ENCODE results near the gene FAM117B. TPM values are rescaled to one million over a fixed set of nuclear protein-coding genes. Genes with fewer than 3 reads are reported as not detected.
A peak's percentile ranks its signal among the peaks of the same experiment; 100 is the strongest.

Gene FAM117B
- total and polyA plus RNA-seq, 4 donors = 0.65 to 3.4 (median 2.4) TPM

GRCh38 chr2:202815548-202816360 is 181.0 kb downstream of the FAM117B start:
- H3K4me1 ChIP-seq (ENCODE audit: control insufficient read depth in 4 of 4, insufficient read depth in 4 of 4, low read length in 3 of 4) = no peaks in the 10 kb centered on the region
- H3K27ac ChIP-seq (ENCODE audit: low read depth in 1 of 2, low read length in 2 of 2) = no peak overlapping the region
- DNase-seq (ENCODE audit: low spot score) = no peak
- TF ChIP-seq FOXA2 (IDR thresholded peaks at IDR 0.05) (no peak), SP1 (IDR thresholded peaks at IDR 0.05) (peak; percentile 23)
- H3K4me3 ChIP-seq (ENCODE audit: low read depth in 1 of 3, low read length in 3 of 3) = no peak overlapping the region
- 67% methylated on average over 4 of the region's 4 CpGs for WGBS
- no peaks in the 10 kb centered on the region for H3K27me3 ChIP-seq (ENCODE audit: control insufficient read depth in 4 of 4, insufficient read depth in 4 of 4, low read length in 3 of 4)
- H3K9me3 ChIP-seq (ENCODE audit: control insufficient read depth in 4 of 4, low read length in 3 of 4) = no peaks in the 10 kb centered on the region
- no peaks in the 10 kb centered on the region for H3K36me3 ChIP-seq (ENCODE audit: control insufficient read depth in 4 of 4, insufficient read depth in 3 of 4, low read depth in 1 of 4, low read length in 3 of 4)
- H3K9ac ChIP-seq (ENCODE audit: low read depth in 1 of 2, low read length in 2 of 2) = no peak overlapping the region

GRCh38 chr2:202817771-202818170 is 183.0 kb downstream of the FAM117B start:
- no peak for DNase-seq (ENCODE audit: low spot score)
- no peaks in the 10 kb centered on the region for H3K27me3 ChIP-seq (ENCODE audit: control insufficient read depth in 4 of 4, insufficient read depth in 4 of 4, low read length in 3 of 4)
- H3K36me3 ChIP-seq (ENCODE audit: control insufficient read depth in 4 of 4, insufficient read depth in 3 of 4, low read depth in 1 of 4, low read length in 3 of 4) = no peaks in the 10 kb centered on the region
- H3K27ac ChIP-seq (ENCODE audit: low read depth in 1 of 2, low read length in 2 of 2) = no peak overlapping the region
- no peak for TF ChIP-seq MAX (IDR thresholded peaks at IDR 0.05)
- TF ChIP-seq SP1 (IDR thresholded peaks at IDR 0.05) = no peak
- TF ChIP-seq TAF1 (conservative IDR thresholded peaks at IDR 0.05) = no peak
- no peak for TF ChIP-seq HNF4A (conservative IDR thresholded peaks at IDR 0.05)
- no peak for TF ChIP-seq HNF4G (IDR thresholded peaks at IDR 0.05)
- no peak for TF ChIP-seq CTCF (IDR thresholded peaks at IDR 0.05; ENCODE audit: low read depth, low read length, missing input control)
- TF ChIP-seq JUND (IDR thresholded peaks at IDR 0.05) = no peak
- TF ChIP-seq FOXA1 (IDR thresholded peaks at IDR 0.05) = no peak
- no peak for TF ChIP-seq REST (IDR thresholded peaks at IDR 0.05)
- TF ChIP-seq RXRA (IDR thresholded peaks at IDR 0.05) = no peak
- TF ChIP-seq NR2F2 (IDR thresholded peaks at IDR 0.05) = no peak
- TF ChIP-seq FOXA2 (IDR thresholded peaks at IDR 0.05) = no peak
- no peak for TF ChIP-seq EGR1 (IDR thresholded peaks at IDR 0.05; ENCODE audit: low read depth in 2 of 2)
- no peak for TF ChIP-seq RAD21 (IDR thresholded peaks at IDR 0.05)
- no peak for TF ChIP-seq ZBTB33 (IDR thresholded peaks at IDR 0.05)
- no peak for TF ChIP-seq GABPA (IDR thresholded peaks at IDR 0.05 in 1 of 2, conservative IDR thresholded peaks at IDR 0.05 in 1 of 2)
- no peak for TF ChIP-seq ATF3 (IDR thresholded peaks at IDR 0.05)
- no peak for TF ChIP-seq YY1 (IDR thresholded peaks at IDR 0.05)
- no peak overlapping the region for H3K9ac ChIP-seq (ENCODE audit: low read depth in 1 of 2, low read length in 2 of 2)
- H3K9me3 ChIP-seq (ENCODE audit: control insufficient read depth in 4 of 4, low read length in 3 of 4) = no peaks in the 10 kb centered on the region
- WGBS = 95% methylated on average over 1 of the region's 1 CpG
- H3K4me3 ChIP-seq (ENCODE audit: low read depth in 1 of 3, low read length in 3 of 3) = no peak overlapping the region
- H3K4me1 ChIP-seq (ENCODE audit: control insufficient read depth in 4 of 4, insufficient read depth in 4 of 4, low read length in 3 of 4) = no peaks in the 10 kb centered on the region
